GM12865 (cell line): ENCODE measurements around the gene DNAH8.

Source experiments
- DNase-seq: peaks from one replicate; pipeline ENCODE4 v3.0.0; 2010; ENCODE audit warnings: low read depth
- H3K4me3 ChIP-seq: 2 replicates; pipeline ENCODE4 v1.5.1; 2011; ENCODE audit warnings: mild to moderate bottlenecking, low read depth, low read length, control low read depth
- CTCF ChIP-seq: IDR thresholded peaks from 2 replicates; pipeline ENCODE4 v1.5.1; 2011; ENCODE audit warnings: low read length, control low read depth, low read depth, inconsistent platforms; ENCODE audit not compliant: insufficient read depth; ENCODE audit errors: missing control alignments

Gene DNAH8

GRCh38 chr6:38813041-38813823 is 98.1 kb downstream of the DNAH8 start:
- no peak overlapping the region for H3K4me3 ChIP-seq
- no peak for DNase-seq
- TF ChIP-seq CTCF, result no peak

- TF ChIP-seq CTCF, result no peak
- H3K4me3 ChIP-seq, result no peak overlapping the region
- no peak for DNase-seq
Observed at GRCh38 chr6:38814761-38815160, 99.7 kb downstream of the DNAH8 start.

- no peak overlapping the region for H3K4me3 ChIP-seq
- no peak for DNase-seq
- no peak for TF ChIP-seq CTCF
Observed at GRCh38 chr6:38815250-38815649, 100.1 kb downstream of the DNAH8 start.

- no peak for TF ChIP-seq CTCF
- no peak overlapping the region for H3K4me3 ChIP-seq
- no peak for DNase-seq
Observed at GRCh38 chr6:38818691-38819090, 103.6 kb downstream of the DNAH8 start.

- TF ChIP-seq CTCF, result no peak
- H3K4me3 ChIP-seq, result no peak overlapping the region
- no peak for DNase-seq
Observed at GRCh38 chr6:38822963-38823362, 107.9 kb downstream of the DNAH8 start.

- no peak overlapping the region for H3K4me3 ChIP-seq
- DNase-seq, result no peak
- no peak for TF ChIP-seq CTCF
Observed at GRCh38 chr6:38824243-38824894, 109.3 kb downstream of the DNAH8 start.
